H1 (cell line): ENCODE data around the gene SPINK4. TPM values are rescaled to one million over a fixed set of nuclear protein-coding genes. Genes with fewer than 3 reads are reported as not detected.

ENCODE experiments used
- CTCF ChIA-PET: fragments of 300-600 bp; sonication (Branson Sonifier 250); formaldehyde crosslinking; loops from one replicate; lab custom pipeline; 2021; ENCODE audit not compliant: partially characterized antibody; lab: Charles Lee
- POLR2A ChIA-PET: fragments of 300-600 bp; sonication (Branson Sonifier 250); formaldehyde crosslinking; loops from one replicate; lab custom pipeline; 2021; ENCODE audit warnings: inconsistent platforms; ENCODE audit not compliant: partially characterized antibody; lab: Charles Lee
- DNase-seq, 2 experiments: peaks; one replicate each; pipeline versions ENCODE4 v3.0.0 to v3.0.0-alpha.2; 2010 to 2022; ENCODE audit warnings: low spot score in 2 of 2, low read depth in 1 of 2, mixed read lengths in 1 of 2
- FAIRE-seq: peaks from 2 replicates; lab custom pipeline; 2011; peaks lifted over from hg19 to GRCh38; lab: Jason Lieb, UNC
- H2AFZ ChIP-seq: 2 replicates; pipeline ENCODE4 v1.8.1; 2012; ENCODE audit warnings: low read length, inconsistent platforms
- H2AK5ac ChIP-seq: 2 replicates; pipeline ENCODE4 v1.6.1; 2013; ENCODE audit warnings: low read depth, low read length
- H2BK120ac ChIP-seq: replicated peaks from 2 replicates; pipeline ENCODE3; 2013; ENCODE audit warnings: low read depth, low read length, inconsistent platforms
- H2BK12ac ChIP-seq: 2 replicates; pipeline ENCODE4 v1.6.1; 2013; ENCODE audit warnings: low read depth, low read length
- H2BK15ac ChIP-seq: 2 replicates; pipeline ENCODE4 v1.6.1; 2013; ENCODE audit warnings: low read length
- H2BK20ac ChIP-seq: 2 replicates; pipeline ENCODE4 v1.6.1; 2013; ENCODE audit warnings: low read length
- H2BK5ac ChIP-seq: 2 replicates; pipeline ENCODE4 v1.6.1; 2013; ENCODE audit warnings: low read depth, low read length
- H3K14ac ChIP-seq: 2 replicates; pipeline ENCODE4 v1.6.1; 2013; ENCODE audit warnings: inconsistent platforms; ENCODE audit not compliant: insufficient read length
- H3K18ac ChIP-seq: 2 replicates; pipeline ENCODE4 v1.6.1; 2013; ENCODE audit warnings: low read length; ENCODE audit errors: extremely low read depth
- H3K23ac ChIP-seq: 2 replicates; pipeline ENCODE4 v1.6.1; 2013; ENCODE audit warnings: inconsistent platforms; ENCODE audit not compliant: insufficient read length
- H3K23me2 ChIP-seq: 2 replicates; pipeline ENCODE4 v1.6.1; 2013; ENCODE audit warnings: low read depth, low read length
- H3K27ac ChIP-seq: 2 replicates; pipeline ENCODE4 v1.6.1; 2011; ENCODE audit warnings: low read depth, low read length, inconsistent platforms
- H3K27me3 ChIP-seq, 4 experiments: replicated peaks in 1 of 4; 1 replicate in 1 of 4; 2 replicates in 3 of 4; pipeline versions ENCODE4 v1.6.1 to v1.8.1; 2011 to 2013; ENCODE audit warnings: low read length in 3 of 4, mild to moderate bottlenecking in 3 of 4, inconsistent platforms in 2 of 4, mixed read lengths in 2 of 4, moderate library complexity in 1 of 4; ENCODE audit not compliant: control insufficient read depth in 3 of 4, insufficient read depth in 3 of 4; ENCODE audit errors: extremely low read depth in 1 of 4
- H3K36me3 ChIP-seq, 4 experiments: 2 replicates each; pipeline versions ENCODE4 v1.6.1 to v1.8.1; 2011 to 2013; ENCODE audit warnings: mild to moderate bottlenecking in 4 of 4, low read length in 3 of 4, moderate library complexity in 2 of 4, control low read depth in 1 of 4, inconsistent platforms in 1 of 4; ENCODE audit not compliant: insufficient read depth in 4 of 4, control insufficient read depth in 2 of 4
- H3K4ac ChIP-seq: replicated peaks from 2 replicates; pipeline ENCODE3; 2013; ENCODE audit warnings: low read length, low read depth, mixed read lengths, inconsistent platforms; ENCODE audit not compliant: insufficient read length
- H3K4me1 ChIP-seq, 4 experiments: replicated peaks in 1 of 4; 1 replicate in 1 of 4; 2 replicates in 3 of 4; pipeline versions ENCODE4 v1.6.1 to v1.8.1; 2011 to 2013; ENCODE audit warnings: low read length in 3 of 4, inconsistent platforms in 2 of 4, mixed read lengths in 1 of 4; ENCODE audit not compliant: insufficient read depth in 4 of 4, control insufficient read depth in 3 of 4
- H3K4me2 ChIP-seq, 2 experiments: 2 replicates each; pipeline versions ENCODE4 v1.6.1 to v1.8.1; 2011 to 2013; ENCODE audit warnings: low read depth in 2 of 2, low read length in 2 of 2, control low read depth in 1 of 2, inconsistent platforms in 1 of 2, mild to moderate bottlenecking in 1 of 2; ENCODE audit not compliant: insufficient read depth in 1 of 2
- H3K4me3 ChIP-seq, 4 experiments: fragments of 200-600, 300-600 bp in 1 of 4; sonication (generic), shearing (Covaris generic), sonication (Bioruptor Twin) in 1 of 4; 2 replicates each; pipeline versions ENCODE4 v1.5.1 to v1.8.1; 2011 to 2016; ENCODE audit warnings: low read length in 4 of 4, low read depth in 3 of 4, control low read depth in 2 of 4, inconsistent platforms in 2 of 4, mild to moderate bottlenecking in 2 of 4, mixed read lengths in 1 of 4, moderate library complexity in 1 of 4; ENCODE audit not compliant: insufficient read depth in 2 of 4; ENCODE audit errors: extremely low read depth in 1 of 4
- H3K56ac ChIP-seq: replicated peaks from 2 replicates; pipeline ENCODE3; 2013; ENCODE audit warnings: low read depth, mild to moderate bottlenecking, mixed read lengths, low read length, inconsistent platforms; ENCODE audit not compliant: insufficient read length
- H3K79me1 ChIP-seq: 2 replicates; pipeline ENCODE4 v1.6.1; 2013; ENCODE audit warnings: low read depth, low read length, control low read depth
- H3K79me2 ChIP-seq, 2 experiments: 2 replicates each; pipeline versions ENCODE4 v1.6.1 to v1.8.1; 2012 to 2013; ENCODE audit warnings: low read length in 2 of 2, mild to moderate bottlenecking in 2 of 2, inconsistent platforms in 1 of 2; ENCODE audit not compliant: insufficient read depth in 2 of 2, control insufficient read depth in 1 of 2
- H3K9ac ChIP-seq, 4 experiments: replicated peaks in 1 of 4; 1 replicate in 1 of 4; 2 replicates in 3 of 4; pipeline versions ENCODE4 v1.6.1 to v1.8.1; 2011 to 2013; ENCODE audit warnings: low read depth in 3 of 4, low read length in 3 of 4, control low read depth in 2 of 4, mild to moderate bottlenecking in 2 of 4, moderate library complexity in 2 of 4, inconsistent platforms in 1 of 4; ENCODE audit errors: extremely low read depth in 1 of 4
- H3K9me3 ChIP-seq, 2 experiments: 2 replicates each; pipeline versions ENCODE4 v1.6.1 to v1.8.1; 2012 to 2013; ENCODE audit warnings: mild to moderate bottlenecking in 2 of 2, moderate library complexity in 2 of 2, control low read depth in 1 of 2, inconsistent platforms in 1 of 2, low read depth in 1 of 2, low read length in 1 of 2, mixed read lengths in 1 of 2; ENCODE audit not compliant: insufficient read depth in 2 of 2
- H4K20me1 ChIP-seq, 2 experiments: replicated peaks in 1 of 2; 2 replicates each; pipeline versions ENCODE3 to v1.8.1; 2011 to 2013; ENCODE audit warnings: inconsistent platforms in 2 of 2, low read length in 2 of 2, mild to moderate bottlenecking in 1 of 2; ENCODE audit not compliant: insufficient read depth in 2 of 2, control insufficient read depth in 1 of 2
- H4K5ac ChIP-seq: 2 replicates; pipeline ENCODE4 v1.6.1; 2013; ENCODE audit warnings: low read length, low read depth, mixed read lengths, inconsistent platforms; ENCODE audit not compliant: insufficient read length
- H4K8ac ChIP-seq: 2 replicates; pipeline ENCODE4 v1.8.0; 2013; ENCODE audit warnings: mild to moderate bottlenecking, moderate library complexity, low read length, inconsistent platforms; ENCODE audit not compliant: insufficient read depth; ENCODE audit errors: extremely low read depth
- H4K91ac ChIP-seq: replicated peaks from 2 replicates; pipeline ENCODE3; 2013; ENCODE audit warnings: low read length, mixed read lengths, inconsistent platforms; ENCODE audit not compliant: insufficient read length
- ATF3 ChIP-seq: IDR thresholded peaks from 2 replicates; pipeline ENCODE4 v1.6.1; 2011; ENCODE audit warnings: low read depth, mild to moderate bottlenecking, low read length; ENCODE audit not compliant: insufficient read depth
- SUZ12 ChIP-seq: fragments of 200-600 bp; sonication (generic); IDR thresholded peaks from 2 replicates; pipeline ENCODE4 v1.6.1; 2012; ENCODE audit warnings: mild to moderate bottlenecking, inconsistent platforms, low read length, moderate library complexity, mixed read lengths
- ZNF274 ChIP-seq: IDR thresholded peaks from 2 replicates; pipeline ENCODE4 v1.7.0; 2012; ENCODE audit warnings: low read length, borderline replicate concordance; ENCODE audit errors: extremely low read depth
- WGBS, 2 experiments: shearing (Covaris generic) in 1 of 2; methylation state at CpG; one replicate each; pipeline versions ENCODE4 v1.1.6 to v1.1.7; 2013 to 2015; ENCODE audit warnings: low lambda C conversion rate in 2 of 2, mixed read lengths in 2 of 2, inconsistent platforms in 1 of 2, low coverage in 1 of 2, missing lambda C conversion rate in 1 of 2; ENCODE audit not compliant: insufficient replicate concordance in 2 of 2, insufficient coverage in 1 of 2, insufficient read length in 1 of 2; ENCODE audit errors: extremely low coverage in 1 of 2, missing lambda C conversion rate in 1 of 2; 5-methylcytosine and 5-hydroxymethylcytosine counted together
- polyA plus RNA-seq, 7 experiments: library from polyadenylated mRNA; depleted of rRNA in 3 of 7; stranded (reverse) in 5 of 7; unstranded in 2 of 7; fragments of >200 nt in 5 of 7; fragments of 200-250 nt in 2 of 7; gene quantifications; 1 replicate in 5 of 7; 2 replicates in 1 of 7; 4 replicates in 1 of 7; pipeline versions ENCODE4 v1.2.1 to v1.2.3, GENCODE V29; 2011 to 2013; ENCODE audit warnings: missing spikeins in 2 of 7, mixed read lengths in 2 of 7
- total RNA-seq: library from RNA; stranded (reverse); fragmentation: NEBNext Ultra II Directional; extraction: Animal tissue kit (Norgen Biotek cat#: 25700); gene quantifications from 2 replicates; pipeline ENCODE4 v1.2.1, GENCODE V29; 2021

SPINK4 gene
- total and polyA plus RNA-seq, 2 of the 8 experiments (the other 6 are each of a cell fraction or from before 2014, with no cell fraction given), result not detected

GRCh38 chr9:33295571-33295970 lies 55.6 kb downstream of the SPINK4 start:
- 94% methylated on average over 2 of the region's 2 CpGs; no CpG with 5 or more reads in 1 of the 2 experiments for WGBS, 2 experiments
- Histone ChIP-seq H3K14ac (no peak overlapping the region), H2BK20ac (no peak overlapping the region), H4K5ac (no peak overlapping the region), H2BK12ac (no peak overlapping the region), H3K4me3 (no peak overlapping the region), H3K23me2 (no peaks in the 10 kb centered on the region; the same call in 1 of the 2 replicates), H3K9ac (no peak overlapping the region), H3K79me1 (peaks cover 3% of the 10 kb centered on the region), H3K36me3 (peaks cover 2 to 56% (median 37%) of the 10 kb centered on the region in 4 experiments; a peak in 6 of 8 replicates), H3K4me1 (no peaks in the 10 kb centered on the region; a peak in 1 of 7 replicates), H3K9me3 (no peaks in the 10 kb centered on the region), H2BK5ac (no peak overlapping the region), H3K79me2 (peaks cover 0 to 53% of the 10 kb centered on the region in 2 experiments; a peak in 3 of 4 replicates), H3K27ac (no peak overlapping the region), H3K18ac (no peak overlapping the region), H3K23ac (no peak overlapping the region), H3K27me3 (no peaks in the 10 kb centered on the region), H2AK5ac (no peak overlapping the region), H4K20me1 (no peaks in the 10 kb centered on the region), H2AFZ (no peak overlapping the region), H3K4ac (no peak overlapping the region), H4K91ac (no peak overlapping the region), H3K4me2 (no peak overlapping the region), H2BK15ac (no peak overlapping the region), H3K56ac (no peak overlapping the region), H2BK120ac (no peak overlapping the region), H4K8ac (no peak overlapping the region)
- no peak for FAIRE-seq
- ChIA-PET POLR2A (interaction anchor here (1.8 kb wide), 1 partner anchor 8 kb away, joined by 5 read pairs; no protein-coding TSS in a partner anchor), CTCF (no interaction called here)
- no peak for DNase-seq
- TF ChIP-seq ZNF274, result no peak
- TF ChIP-seq ATF3, result no peak
- TF ChIP-seq SUZ12, result no peak
